Mucosa of descending colon (tissue), 3 donors: ENCODE data around the gene FBXL19. TPM values are rescaled to one million over a fixed set of nuclear protein-coding genes. Genes with fewer than 3 reads are reported as not detected.

ENCODE experiments used
- ATAC-seq: fragments of 200-7000 bp; cut with Tn5 transposase; one replicate; pipeline ENCODE4 v1.9.1; 2020; ENCODE audit warnings: mild to moderate bottlenecking, moderate library complexity
- DNase-seq, 3 donors: peaks; one replicate each; pipeline ENCODE4 v3.0.0-alpha.2; 2020
- H3K36me3 ChIP-seq: fragments of 200-600 bp; one replicate; pipeline ENCODE4 v1.8.0; 2021; ENCODE audit warnings: low read depth, mild to moderate bottlenecking
- H3K4me1 ChIP-seq: fragments of 200-600 bp; one replicate; pipeline ENCODE4 v1.8.0; 2021; ENCODE audit warnings: low read depth, mild to moderate bottlenecking
- H3K4me3 ChIP-seq: fragments of 200-600 bp; one replicate; pipeline ENCODE4 v1.8.0; 2021; ENCODE audit warnings: mild to moderate bottlenecking
- H3K9me3 ChIP-seq: fragments of 200-600 bp; one replicate; pipeline ENCODE4 v1.8.0; 2021; ENCODE audit warnings: mild to moderate bottlenecking
- intact Hi-C, 2 donors: fragments of 100-400 bp; cut with DNase I in 1 of 2; cut with micrococcal nuclease in 1 of 2; formaldehyde crosslinking; loops; one replicate each; pipeline versions ENCODE4 v1.11.0 to v1.11.1; 2022; cut with DNase I, micrococcal nuclease
- total RNA-seq, 3 donors: library from RNA; stranded (reverse); fragmentation: NEBNext Ultra II Directional in 2 of 3; extraction: Animal tissue kit (Norgen Biotek cat#: 25700) in 2 of 3; gene quantifications; one replicate each; pipeline versions ENCODE4 v1.2.1 to v1.2.4, GENCODE V29; 2021 to 2023
- TF ChIP-seq, protein P1 (sequence below): fragments of 200-600 bp; IDR thresholded peaks from one replicate; pipeline ENCODE4 v1.8.0; 2022; ENCODE audit warnings: antibody characterized with exemption, mild to moderate bottlenecking
- donor health status: DM: no; HTN: no; CAD: no; lungs with moderate emphysema.
- donor health status: DM: no; HTN: no; CAD: no.
- donor health status: DM: no; HTN: yes; CAD: no.

Gene FBXL19
- total RNA-seq, 3 donors from 2014 or later = 17.6 to 30.3 (median 22.4) TPM

DNA sequence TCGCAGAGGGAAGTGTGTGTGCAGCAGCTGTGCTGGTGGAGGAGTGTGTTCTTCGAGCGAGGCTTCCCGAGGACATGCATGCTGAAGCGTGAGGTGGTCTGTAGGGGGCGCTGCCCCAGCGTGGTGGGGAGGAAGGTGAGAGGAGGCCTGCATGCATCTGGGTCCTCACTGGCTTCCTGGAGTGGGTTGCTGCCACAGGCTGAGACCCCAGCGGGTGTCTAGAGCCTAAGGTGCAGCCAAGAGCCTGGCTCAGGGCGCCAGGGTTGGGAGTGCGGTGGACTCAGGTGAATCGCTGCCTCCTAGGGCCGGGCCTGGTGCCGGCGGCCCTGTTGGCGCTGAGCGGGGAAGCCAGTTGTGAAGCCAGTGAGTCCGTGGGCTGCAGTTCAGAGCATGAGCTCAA, 54.1 kb downstream of the FBXL19 start:
- Histone ChIP-seq H3K4me3 (no peak overlapping the region), H3K36me3 (peaks cover 4% of the 10 kb centered on the region), H3K9me3 (no peaks in the 10 kb centered on the region), H3K4me1 (no peaks in the 10 kb centered on the region)
- ATAC-seq (no peak), DNase-seq (no peak)
- intact Hi-C loops = no loop called here
- TF ChIP-seq, protein P1, sequence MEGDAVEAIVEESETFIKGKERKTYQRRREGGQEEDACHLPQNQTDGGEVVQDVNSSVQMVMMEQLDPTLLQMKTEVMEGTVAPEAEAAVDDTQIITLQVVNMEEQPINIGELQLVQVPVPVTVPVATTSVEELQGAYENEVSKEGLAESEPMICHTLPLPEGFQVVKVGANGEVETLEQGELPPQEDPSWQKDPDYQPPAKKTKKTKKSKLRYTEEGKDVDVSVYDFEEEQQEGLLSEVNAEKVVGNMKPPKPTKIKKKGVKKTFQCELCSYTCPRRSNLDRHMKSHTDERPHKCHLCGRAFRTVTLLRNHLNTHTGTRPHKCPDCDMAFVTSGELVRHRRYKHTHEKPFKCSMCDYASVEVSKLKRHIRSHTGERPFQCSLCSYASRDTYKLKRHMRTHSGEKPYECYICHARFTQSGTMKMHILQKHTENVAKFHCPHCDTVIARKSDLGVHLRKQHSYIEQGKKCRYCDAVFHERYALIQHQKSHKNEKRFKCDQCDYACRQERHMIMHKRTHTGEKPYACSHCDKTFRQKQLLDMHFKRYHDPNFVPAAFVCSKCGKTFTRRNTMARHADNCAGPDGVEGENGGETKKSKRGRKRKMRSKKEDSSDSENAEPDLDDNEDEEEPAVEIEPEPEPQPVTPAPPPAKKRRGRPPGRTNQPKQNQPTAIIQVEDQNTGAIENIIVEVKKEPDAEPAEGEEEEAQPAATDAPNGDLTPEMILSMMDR = no peak

GRCh38 chr16:30979170-30980022, 56.0 kb downstream of the FBXL19 start:
- Histone ChIP-seq H3K4me1 (no peaks in the 10 kb centered on the region), H3K4me3 (no peak overlapping the region), H3K36me3 (no peaks in the 10 kb centered on the region), H3K9me3 (no peaks in the 10 kb centered on the region)
- TF ChIP-seq, protein P1 = no peak
- DNase-seq = no peak
- intact Hi-C loops = loop anchor here (10.0 kb wide), 5 partner anchors 55 to 885 kb away; partner anchors contain the start of genes STX4 (in 1 of the 2), ZNF646 (in 1 of the 2), ZNF668 (in 1 of the 2) and ZNF843 (in 1 of the 2)
- ATAC-seq = no peak

- no peak for ATAC-seq
- no peak overlapping the region for H3K4me3 ChIP-seq
- no peaks in the 10 kb centered on the region for H3K36me3 ChIP-seq
- TF ChIP-seq, protein P1 = no peak
- intact Hi-C loops = loop anchor here (10.0 kb wide), 5 partner anchors 55 to 885 kb away; partner anchors contain the start of genes STX4 (in 1 of the 2), ZNF646 (in 1 of the 2), ZNF668 (in 1 of the 2) and ZNF843 (in 1 of the 2)
- H3K9me3 ChIP-seq = no peaks in the 10 kb centered on the region
- DNase-seq = no peak
- H3K4me1 ChIP-seq = no peaks in the 10 kb centered on the region
Observed at GRCh38 chr16:30980023-30980371, 56.6 kb downstream of the FBXL19 start.

- no peak for ATAC-seq
- H3K4me3 ChIP-seq = no peak overlapping the region
- TF ChIP-seq, protein P1 = no peak
- no peaks in the 10 kb centered on the region for H3K9me3 ChIP-seq
- intact Hi-C loops = loop anchor here (10.0 kb wide), 5 partner anchors 54 to 884 kb away; partner anchors contain the start of genes STX4 (in 1 of the 2), ZNF646 (in 1 of the 2), ZNF668 (in 1 of the 2) and ZNF843 (in 1 of the 2)
- H3K4me1 ChIP-seq = no peaks in the 10 kb centered on the region
- no peak for DNase-seq
- no peaks in the 10 kb centered on the region for H3K36me3 ChIP-seq
Observed at GRCh38 chr16:30980434-30980833, 57.1 kb downstream of the FBXL19 start.

DNA sequence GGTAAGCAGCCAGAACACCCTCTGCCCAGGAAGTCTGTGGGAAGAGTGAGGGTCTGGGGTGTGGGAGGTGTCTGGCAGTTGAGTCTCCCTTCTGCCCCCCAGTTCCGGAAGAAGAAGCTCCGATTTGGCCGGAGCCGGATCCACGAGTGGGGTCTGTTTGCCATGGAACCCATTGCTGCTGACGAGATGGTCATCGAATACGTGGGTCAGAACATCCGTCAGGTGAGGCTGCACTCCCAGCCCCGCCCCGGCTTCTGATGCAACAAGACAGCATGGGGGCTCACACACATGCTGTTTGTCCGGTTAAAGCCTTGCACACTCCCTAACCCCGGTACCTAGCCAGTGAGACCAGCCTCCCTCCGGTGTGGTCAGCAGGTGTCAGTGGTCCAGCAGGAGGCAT, 57.6 kb downstream of the FBXL19 start:
- DNase-seq = no peak
- intact Hi-C loops = loop anchor here (10.0 kb wide), 5 partner anchors 54 to 884 kb away; partner anchors contain the start of genes STX4 (in 1 of the 2), ZNF646 (in 1 of the 2), ZNF668 (in 1 of the 2) and ZNF843 (in 1 of the 2)
- no peak overlapping the region for H3K4me3 ChIP-seq
- no peak for ATAC-seq
- no peaks in the 10 kb centered on the region for H3K36me3 ChIP-seq
- H3K9me3 ChIP-seq = no peaks in the 10 kb centered on the region
- TF ChIP-seq, protein P1 = no peak
- peaks cover 4% of the 10 kb centered on the region for H3K4me1 ChIP-seq
